Transverse colon (tissue), 4 donors: ENCODE measurements around the gene SLIT1. TPM values are rescaled to one million over a fixed set of nuclear protein-coding genes. Genes with fewer than 3 reads are reported as not detected.
"Not testable (repeated sequence)": the region's sequence is repeated elsewhere in the genome, so short reads cannot be mapped to it uniquely, and the experiment has no call there.

Source experiments
- DNase-seq: peaks from one replicate; pipeline ENCODE4 v3.0.0-alpha.2; 2019
- H3K27ac ChIP-seq, 4 donors: fragments of 200-600 bp; sonication (generic); 2 replicates each; pipeline ENCODE4 v1.5.1; 2016 to 2018; ENCODE audit warnings: inconsistent platforms in 4 of 4
- H3K27me3 ChIP-seq: fragments of 200-600 bp; sonication (generic); 2 replicates; pipeline ENCODE4 v1.5.1; 2017; ENCODE audit warnings: inconsistent platforms
- H3K36me3 ChIP-seq, 4 donors: fragments of 200-600 bp; sonication (generic); 2 replicates each; pipeline ENCODE4 v1.5.1; 2017 to 2019; ENCODE audit warnings: inconsistent platforms in 4 of 4
- H3K4me1 ChIP-seq, 4 donors: fragments of 200-600 bp; sonication (generic); 2 replicates each; pipeline ENCODE4 v1.5.1; 2017 to 2020; ENCODE audit warnings: inconsistent platforms in 4 of 4
- H3K4me3 ChIP-seq, 4 donors: fragments of 200-600 bp; sonication (generic); 1 replicate in 1 of 4; 2 replicates in 3 of 4; pipeline versions ENCODE4 v1.5.1 to v1.6.1; 2017 to 2019; ENCODE audit warnings: inconsistent platforms in 4 of 4
- H3K9me3 ChIP-seq, 2 donors: fragments of 200-600 bp; sonication (generic); 2 replicates each; pipeline ENCODE4 v1.5.1; 2017 to 2019; ENCODE audit warnings: inconsistent platforms in 2 of 2
- CTCF ChIP-seq, 5 experiments: fragments of 200-600 bp in 3 of 5; fragments of 450-650 bp in 2 of 5; sonication (generic) in 3 of 5; IDR thresholded peaks; 1 replicate in 2 of 5; 2 replicates in 3 of 5; pipeline ENCODE4 v1.5.1; 2016 to 2017; ENCODE audit warnings: antibody characterized with exemption in 5 of 5, inconsistent platforms in 3 of 5, mild to moderate bottlenecking in 2 of 5, moderate library complexity in 1 of 5
- EP300 ChIP-seq: sonication (generic); formaldehyde crosslinking; IDR thresholded peaks from one replicate; pipeline ENCODE4 v1.6.1; 2017; ENCODE audit warnings: antibody characterized with exemption, low read depth
- POLR2A ChIP-seq: fragments of 450-650 bp; IDR thresholded peaks from one replicate; pipeline ENCODE4 v1.6.1; 2016; ENCODE audit warnings: antibody characterized with exemption, mild to moderate bottlenecking, moderate library complexity
- POLR2AphosphoS5 ChIP-seq, 3 donors: sonication (generic); formaldehyde crosslinking; IDR thresholded peaks; one replicate each; pipeline ENCODE4 v1.6.1; 2016; ENCODE audit warnings: antibody characterized with exemption in 3 of 3
- WGBS, 2 donors: methylation state at CpG; one replicate each; pipeline ENCODE4 v1.1.5; 2018; ENCODE audit warnings: low coverage in 1 of 2; 5-methylcytosine and 5-hydroxymethylcytosine counted together
- in situ Hi-C, 4 donors: fragments of 200-750 bp; cut with MboI; loops; one replicate each; pipeline versions ENCODE4 v1.15.0 to v1.15.1; 2017; ENCODE audit warnings: low sequenced_read_pairs in 3 of 4, low pct_ligation_motif_present in 1 of 4, low pct_unique_long_range_greater_than_20kb in 1 of 4
- intact Hi-C: fragments of 100-400 bp; cut with DNase I; formaldehyde crosslinking; loops from one replicate; pipeline ENCODE4 v1.15.1; 2023; ENCODE audit warnings: low total_unique reads
- total RNA-seq, 4 donors: library from RNA; depleted of rRNA; stranded (reverse); fragments of >200 nt; gene quantifications; one replicate each; pipeline ENCODE4 v1.1.0, GENCODE V29; 2016

Gene SLIT1
- total RNA-seq, 4 donors from 2014 or later = 0.27 to 1.9 (median 0.32) TPM; not detected in 1

- Histone ChIP-seq H3K27ac (no peak overlapping the region), H3K36me3 (no peaks in the 10 kb centered on the region), H3K4me1 (peaks cover 0 to 12% (median 4%) of the 10 kb centered on the region in 4 donors), H3K4me3 (no peak overlapping the region), H3K9me3 (no peaks in the 10 kb centered on the region), H3K27me3 (peaks cover 14% of the 10 kb centered on the region)
- no peak for TF ChIP-seq POLR2AphosphoS5 (IDR thresholded peaks at IDR 0.05)
- 85 to 88% methylated on average over 6 to 7 of the region's 7 CpGs for WGBS, 2 donors
- in situ Hi-C loops = loop anchor here in 2 of 4 donors (10.0 to 25.0 kb wide), 3 partner anchors 276 to 626 kb away; no protein-coding TSS in a partner anchor
- DNase-seq = no peak
- intact Hi-C loops = no loop called here
Observed at GRCh38 chr10:97038688-97039087, 147.1 kb downstream of the SLIT1 start.

GRCh38 chr10:97037365-97038361, 148.1 kb downstream of the SLIT1 start:
- H3K4me1 ChIP-seq = peaks cover 0 to 12% (median 4%) of the 10 kb centered on the region in 4 donors
- peak; percentile 83 for DNase-seq
- peak overlapping the region; percentile 3 to 55 (median 33) for H3K4me3 ChIP-seq
- H3K27me3 ChIP-seq = peaks cover 14% of the 10 kb centered on the region
- H3K9me3 ChIP-seq = no peaks in the 10 kb centered on the region
- intact Hi-C loops (no loop called here), in situ Hi-C loops (loop anchor here in 2 of 4 donors (10.0 to 25.0 kb wide), 3 partner anchors 275 to 625 kb away; no protein-coding TSS in a partner anchor)
- peak overlapping the region in 1 of 4 donors; percentile 28 for H3K27ac ChIP-seq
- 18 to 48% methylated on average over 11 to 30 of the region's 30 CpGs for WGBS, 2 donors
- H3K36me3 ChIP-seq = no peaks in the 10 kb centered on the region
- TF ChIP-seq CTCF (IDR thresholded peaks at IDR 0.05) (peak; percentile 81 to 87 (median 85)), EP300 (no peak), POLR2A (no peak)

GRCh38 chr10:97034958-97035769, 150.6 kb downstream of the SLIT1 start:
- TF ChIP-seq POLR2AphosphoS5 (IDR thresholded peaks at IDR 0.05) = no peak
- TF ChIP-seq EP300 = no peak
- no peak for TF ChIP-seq CTCF (IDR thresholded peaks at IDR 0.05)
- no peak for TF ChIP-seq POLR2A
- H3K4me3 ChIP-seq = no peak overlapping the region
- peaks cover 14% of the 10 kb centered on the region for H3K27me3 ChIP-seq
- no peaks in the 10 kb centered on the region for H3K36me3 ChIP-seq
- no peak for DNase-seq
- H3K9me3 ChIP-seq = no peaks in the 10 kb centered on the region
- in situ Hi-C loops = loop anchor here in 2 of 4 donors (10.0 to 25.0 kb wide), 3 partner anchors 273 to 623 kb away; no protein-coding TSS in a partner anchor
- WGBS, 2 donors = 82 to 84% methylated on average over 5 to 18 of the region's 18 CpGs
- H3K4me1 ChIP-seq = peaks cover 0 to 12% (median 4%) of the 10 kb centered on the region in 4 donors
- intact Hi-C loops = no loop called here
- no peak overlapping the region for H3K27ac ChIP-seq

- in situ Hi-C loops = loop anchor here in 2 of 4 donors (10.0 to 25.0 kb wide), 3 partner anchors 272 to 622 kb away; no protein-coding TSS in a partner anchor
- Histone ChIP-seq H3K27ac (no peak overlapping the region), H3K4me1 (peaks cover 0 to 12% (median 4%) of the 10 kb centered on the region in 4 donors), H3K27me3 (peaks cover 14% of the 10 kb centered on the region), H3K4me3 (no peak overlapping the region), H3K9me3 (no peaks in the 10 kb centered on the region), H3K36me3 (no peaks in the 10 kb centered on the region)
- WGBS, 2 donors = 70 to 89% methylated on average over 3 to 7 of the region's 7 CpGs
- TF ChIP-seq CTCF (IDR thresholded peaks at IDR 0.05) (no peak), EP300 (no peak), POLR2AphosphoS5 (IDR thresholded peaks at IDR 0.05) (no peak), POLR2A (no peak)
- no peak for DNase-seq
- intact Hi-C loops = no loop called here
Observed at GRCh38 chr10:97034301-97034700, 151.5 kb downstream of the SLIT1 start.

GRCh38 chr10:97033841-97034240, 151.9 kb downstream of the SLIT1 start:
- in situ Hi-C loops = loop anchor here in 2 of 4 donors (10.0 to 25.0 kb wide), 3 partner anchors 272 to 622 kb away; no protein-coding TSS in a partner anchor
- Histone ChIP-seq H3K27me3 (peaks cover 14% of the 10 kb centered on the region), H3K4me1 (peaks cover 0 to 12% (median 4%) of the 10 kb centered on the region in 4 donors)
- intact Hi-C loops, H3K4me3 ChIP-seq, DNase-seq, H3K36me3 ChIP-seq, H3K9me3 ChIP-seq, H3K27ac ChIP-seq: not testable (repeated sequence)
- WGBS, 2 donors = 90 to 98% methylated on average over 5 to 9 of the region's 9 CpGs
